GM18907 (cell line): ENCODE results near the gene PDE8A.
"Not testable (repeated sequence)": the region's sequence is repeated elsewhere in the genome, so short reads cannot be mapped to it uniquely, and the experiment has no call there.

ENCODE experiments used
- ATAC-seq: cut with Tn5 transposase; IDR thresholded peaks from one replicate; pipeline ENCODE4 v1.9.1; 2021; ENCODE audit warnings: mild to moderate bottlenecking, moderate library complexity; ENCODE audit not compliant: unreplicated experiment

Gene PDE8A

DNA sequence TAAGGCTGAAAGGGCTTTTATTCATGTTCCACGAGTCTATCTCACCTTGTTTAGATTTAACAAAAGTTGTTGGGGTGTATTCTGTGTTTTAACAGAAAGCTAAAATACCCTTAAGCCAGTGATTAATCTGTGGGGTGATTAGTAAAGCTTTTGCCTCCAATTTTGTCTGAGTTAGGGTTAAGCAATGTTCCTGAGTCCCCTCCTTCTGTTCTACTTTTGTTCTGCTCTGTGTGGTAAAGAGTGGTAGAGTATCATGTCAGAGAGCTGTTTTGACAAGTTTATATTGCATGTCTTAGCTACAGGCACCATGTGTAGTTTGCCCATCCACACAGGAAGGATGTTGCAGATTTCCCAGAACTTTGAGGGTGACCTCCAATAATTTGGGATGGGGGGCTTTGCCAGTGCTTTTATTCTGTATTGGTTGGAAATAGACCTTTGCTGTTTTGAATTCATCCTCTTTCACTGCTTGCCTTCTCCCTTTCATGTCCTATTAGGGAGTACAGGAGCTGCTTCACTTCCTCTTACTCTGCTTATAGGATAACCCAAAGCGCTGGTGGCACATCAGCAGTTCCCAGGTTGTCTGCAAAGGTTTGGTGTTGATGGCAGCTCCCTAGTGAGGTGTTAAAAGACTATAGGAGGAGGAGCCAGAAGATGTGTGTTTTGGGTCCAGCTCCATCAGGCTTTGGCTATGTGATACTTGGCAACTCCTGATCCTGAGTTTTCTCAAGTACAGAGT, 7.4 kb downstream of the PDE8A start:
- ATAC-seq: no peak

DNA sequence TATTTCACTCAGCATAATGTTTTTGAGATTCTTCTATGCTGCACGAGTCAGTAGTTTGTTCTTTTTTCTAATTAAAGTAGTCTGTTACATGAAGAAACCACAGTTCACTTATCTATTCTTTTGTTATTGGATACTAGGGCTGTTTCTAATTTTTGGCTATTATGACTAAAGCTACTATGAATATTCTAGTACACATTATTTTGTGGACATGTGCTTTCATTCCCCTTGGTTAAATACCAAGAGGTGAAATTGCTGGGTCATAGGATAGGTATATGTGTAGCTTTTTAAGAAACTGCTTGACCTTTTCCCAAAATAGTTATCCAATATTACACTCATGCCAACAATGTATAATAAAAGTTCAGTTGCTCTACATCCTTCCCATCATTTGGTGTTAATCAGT, 8.9 kb downstream of the PDE8A start:
- no peak for ATAC-seq

DNA sequence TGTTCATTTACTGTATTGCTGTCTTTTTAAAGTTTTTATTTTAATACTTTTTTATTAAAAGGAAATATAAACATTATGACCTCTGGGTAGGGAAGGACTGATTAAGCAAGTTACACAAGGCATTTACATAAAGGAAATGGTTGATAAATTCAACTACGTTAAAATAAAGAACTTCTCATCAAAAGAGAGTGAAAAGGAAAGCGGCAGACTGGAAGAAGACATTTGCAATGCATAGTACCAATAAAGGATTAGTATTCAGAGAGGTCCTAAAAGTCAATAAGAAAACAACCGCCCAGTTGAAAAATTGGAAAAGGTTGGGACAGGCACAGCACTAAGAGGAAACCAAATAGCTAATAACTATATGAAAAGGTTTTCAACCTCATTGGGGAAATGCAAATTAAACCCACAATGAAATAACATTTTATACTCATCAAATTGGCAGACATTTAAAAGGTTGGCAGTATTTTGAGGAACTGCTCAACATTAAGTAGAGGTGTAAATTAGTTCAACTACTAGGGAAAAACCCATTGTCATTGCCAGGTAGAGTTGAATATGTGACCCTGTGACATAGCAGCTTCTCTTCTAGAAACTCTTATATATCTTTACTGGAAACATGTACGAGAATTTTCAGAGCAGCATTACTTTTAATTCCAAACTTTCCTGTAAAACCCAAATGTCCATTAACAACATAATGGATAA, 9.5 kb downstream of the PDE8A start:
- ATAC-seq: no peak

DNA sequence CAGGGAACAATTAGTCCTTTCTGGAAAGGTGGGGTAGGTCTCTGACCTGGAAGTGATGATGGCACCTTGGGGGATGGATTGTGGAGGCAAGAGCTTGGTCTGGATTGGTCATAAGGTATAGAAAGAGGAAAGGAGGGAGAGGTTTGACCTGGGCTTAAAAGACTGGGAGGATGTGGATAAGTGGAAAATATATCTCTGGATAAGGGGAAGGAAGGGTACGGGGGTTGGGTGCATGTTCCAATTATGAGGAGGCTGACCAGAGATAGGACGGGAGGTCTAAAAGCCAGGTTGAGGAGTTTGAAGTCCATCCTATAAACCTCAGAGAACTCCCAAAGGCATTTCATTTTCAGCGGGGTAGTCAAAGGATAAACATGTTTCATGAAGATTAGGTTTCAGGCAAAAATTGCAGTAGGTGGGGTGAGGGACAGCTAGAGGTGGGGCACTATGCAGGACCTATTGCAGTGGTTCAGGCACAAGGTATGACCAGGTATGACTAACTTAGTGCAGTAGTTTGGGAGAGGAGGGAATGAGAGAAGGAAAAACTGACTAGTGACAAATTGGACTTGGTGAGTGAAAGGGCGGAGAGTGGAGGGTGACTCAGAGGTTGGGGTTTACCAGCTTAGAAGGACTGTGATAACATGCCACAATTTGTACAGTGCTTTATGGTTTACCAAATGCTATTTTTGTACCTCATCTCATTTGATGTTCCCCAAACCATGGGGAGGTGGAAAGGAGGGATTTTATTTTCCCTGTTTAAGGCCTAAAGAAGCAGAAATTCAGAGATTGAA, 10.7 kb downstream of the PDE8A start:
- no peak for ATAC-seq

DNA sequence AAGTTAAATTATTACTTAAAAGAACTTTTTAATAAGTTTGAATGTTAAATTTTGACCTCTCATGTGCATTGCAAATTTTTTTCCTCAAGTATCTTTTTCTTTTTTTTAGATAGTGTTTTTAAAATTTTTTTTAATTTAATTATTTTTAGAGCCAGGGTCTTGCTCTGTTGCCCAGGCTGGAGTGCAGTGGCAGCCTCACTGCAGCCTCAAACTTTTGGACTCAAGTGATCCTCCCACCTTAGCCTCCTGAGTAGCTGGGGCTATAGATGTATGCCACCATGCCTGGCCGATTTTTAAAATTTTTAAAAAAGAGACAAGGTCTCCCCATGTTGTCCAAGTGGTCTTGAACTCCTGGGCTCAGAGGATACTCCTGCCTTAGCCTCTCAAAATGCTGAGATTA, 14.4 kb downstream of the PDE8A start:
- no peak for ATAC-seq

DNA sequence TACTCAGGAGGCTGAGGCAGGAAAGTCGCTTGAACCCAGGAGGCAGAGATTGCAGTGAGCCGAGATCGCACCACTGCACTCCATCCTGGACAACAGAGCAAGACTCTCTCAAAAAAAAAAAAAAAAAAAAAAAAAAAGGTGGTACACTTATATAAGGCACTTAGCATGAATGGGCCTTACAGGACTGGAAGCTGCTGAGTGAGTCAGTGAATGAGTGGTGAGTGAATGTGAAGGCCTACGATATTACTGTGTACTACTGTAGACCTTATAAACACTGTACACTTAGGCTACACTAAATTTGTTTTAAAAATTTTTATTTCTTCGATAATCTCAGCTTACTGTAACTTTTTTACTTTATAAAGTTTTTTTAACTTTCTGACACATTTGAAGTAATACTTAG, 15.1 kb downstream of the PDE8A start:
- ATAC-seq: not testable (repeated sequence)

DNA sequence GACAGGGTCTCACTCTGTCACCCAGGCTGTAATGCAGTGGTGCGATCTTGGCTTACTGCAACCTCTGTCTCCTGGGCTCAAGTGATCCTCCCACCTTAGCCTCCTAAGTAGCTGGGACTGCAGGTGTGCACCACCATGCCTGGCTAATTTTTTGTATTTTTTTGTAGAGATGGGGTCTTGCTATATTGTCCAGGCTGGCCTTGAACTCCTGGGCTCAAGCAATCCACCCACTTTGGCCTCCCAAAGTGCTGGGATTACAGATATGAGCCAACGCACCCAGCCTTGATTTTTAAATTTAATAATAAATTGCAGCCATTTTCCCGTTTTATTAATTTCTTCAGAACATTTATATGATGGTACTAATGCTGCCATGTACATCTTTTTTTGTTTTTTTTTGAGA, 15.6 kb downstream of the PDE8A start:
- ATAC-seq: not testable (repeated sequence)

DNA sequence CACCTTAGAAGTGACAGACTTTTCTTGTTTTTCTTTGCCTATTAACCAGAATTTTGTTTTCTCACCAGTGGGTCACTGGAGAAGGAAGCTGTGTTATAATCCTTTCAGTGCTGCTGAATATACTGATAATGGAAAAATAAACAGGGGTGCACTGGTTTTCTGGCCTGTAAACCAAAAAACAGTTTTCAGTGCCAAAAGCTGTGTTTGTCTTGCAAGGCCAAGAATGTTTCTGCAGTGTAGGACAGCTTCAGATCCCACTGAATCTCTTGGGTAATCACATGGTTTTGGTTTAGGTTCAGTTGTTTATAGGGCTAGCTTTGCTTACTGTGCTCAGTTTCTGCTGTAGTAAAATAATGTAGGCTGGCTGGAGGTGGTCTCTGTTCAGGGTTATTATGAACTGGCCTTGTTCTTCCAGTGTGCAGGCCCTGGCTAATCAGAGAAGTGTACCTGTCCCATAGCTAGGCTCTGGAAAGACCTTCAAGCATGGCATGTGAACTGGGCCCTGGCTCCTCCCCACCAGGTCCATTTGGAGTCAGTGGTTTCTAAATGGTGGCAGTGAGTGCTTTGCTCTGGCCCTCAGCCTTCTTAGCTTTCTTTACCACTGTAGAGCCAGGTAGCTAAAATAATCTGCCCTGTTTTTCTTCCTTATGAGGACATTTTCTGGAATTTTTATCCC, 18.7 kb downstream of the PDE8A start:
- no peak for ATAC-seq

DNA sequence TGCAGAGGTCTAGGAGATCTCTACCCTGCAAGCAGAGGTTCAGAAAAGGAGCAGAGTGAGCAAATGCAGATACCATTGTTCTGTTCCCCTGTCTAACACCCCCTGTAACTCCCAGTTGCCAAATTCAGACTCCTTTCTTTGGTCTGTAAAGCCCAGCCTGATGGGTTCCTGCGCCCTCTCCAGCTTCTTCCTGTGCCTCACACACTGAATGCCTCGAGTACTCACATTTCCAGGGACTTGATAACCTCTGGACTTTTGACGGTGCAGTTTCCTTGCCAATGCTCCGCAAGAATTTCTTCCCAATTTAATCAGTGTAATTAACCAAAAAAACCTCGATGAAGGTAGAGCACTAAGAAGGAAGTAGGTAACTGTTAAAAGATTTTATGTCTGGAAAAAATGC, 19.3 kb downstream of the PDE8A start:
- ATAC-seq: no peak

DNA sequence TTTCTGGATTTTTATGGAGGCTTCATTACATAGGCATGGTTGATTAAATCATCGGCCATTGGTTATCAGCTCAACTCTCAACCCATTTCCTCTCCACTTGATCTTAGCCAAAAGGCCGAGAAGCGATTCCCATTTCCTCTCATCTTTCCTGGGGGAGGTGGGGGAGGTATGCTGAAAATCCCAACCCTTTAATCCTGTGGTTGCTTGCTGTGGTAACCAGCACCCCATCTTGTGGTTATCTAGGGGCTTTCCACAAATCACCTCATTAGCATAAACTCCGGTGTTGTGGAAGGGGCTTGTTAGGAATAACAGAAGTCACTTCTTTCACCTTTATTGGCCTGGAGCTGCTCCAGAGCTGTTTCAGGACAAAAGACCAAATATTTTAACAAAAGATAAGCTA, 20.9 kb downstream of the PDE8A start:
- no peak for ATAC-seq

DNA sequence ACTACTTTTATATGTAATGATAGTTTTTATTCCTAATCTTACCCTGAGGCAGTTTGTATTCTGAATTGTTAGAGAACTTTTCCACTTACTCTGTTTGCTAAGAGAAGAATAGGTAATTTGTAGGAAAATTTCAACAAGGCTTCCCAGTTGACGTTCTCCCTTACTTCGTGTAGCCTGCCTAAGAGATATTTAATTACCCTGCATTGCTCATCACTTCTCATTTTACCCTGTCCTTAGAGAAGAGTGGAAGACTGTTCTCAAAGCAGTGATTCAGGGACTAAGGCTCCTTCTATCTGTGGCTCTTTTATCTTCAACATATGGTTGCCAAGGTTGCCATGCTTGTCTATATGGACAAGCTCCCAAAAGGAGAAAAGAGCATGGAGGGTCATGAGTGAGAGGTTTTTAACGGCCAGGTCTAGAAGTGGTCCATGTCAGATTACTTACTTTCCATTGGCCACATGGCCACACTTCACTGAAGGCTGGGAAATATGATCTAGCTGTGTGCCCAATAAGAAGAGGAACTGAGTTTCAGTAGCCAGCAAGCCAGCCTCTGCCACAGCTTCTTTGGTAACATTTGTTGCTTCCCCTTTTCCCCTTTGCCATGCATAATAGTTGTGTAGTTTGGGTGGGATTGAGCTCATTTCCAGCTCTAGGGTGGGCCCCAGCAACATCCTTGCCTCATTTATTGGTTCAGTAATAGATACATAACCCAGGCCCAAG, 22.1 kb downstream of the PDE8A start:
- no peak for ATAC-seq

DNA sequence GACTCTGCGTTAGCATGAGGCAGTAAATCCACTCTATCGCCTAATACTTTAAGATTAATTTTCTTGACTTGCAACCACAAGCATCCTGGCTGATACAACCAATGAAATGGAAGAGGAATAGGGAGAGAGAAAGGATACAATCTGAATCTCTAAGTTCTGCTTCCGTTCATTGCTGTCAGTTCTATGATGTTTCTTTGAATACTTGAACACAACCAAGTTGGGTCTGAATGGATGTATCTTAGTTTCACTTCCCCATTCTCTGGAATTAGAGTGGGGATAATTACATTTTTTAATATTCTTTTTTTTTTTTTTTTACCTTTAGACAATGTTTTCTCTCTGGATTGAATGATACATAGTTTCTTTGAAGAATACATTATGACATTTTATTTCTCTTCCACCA, 22.9 kb downstream of the PDE8A start:
- no peak for ATAC-seq

DNA sequence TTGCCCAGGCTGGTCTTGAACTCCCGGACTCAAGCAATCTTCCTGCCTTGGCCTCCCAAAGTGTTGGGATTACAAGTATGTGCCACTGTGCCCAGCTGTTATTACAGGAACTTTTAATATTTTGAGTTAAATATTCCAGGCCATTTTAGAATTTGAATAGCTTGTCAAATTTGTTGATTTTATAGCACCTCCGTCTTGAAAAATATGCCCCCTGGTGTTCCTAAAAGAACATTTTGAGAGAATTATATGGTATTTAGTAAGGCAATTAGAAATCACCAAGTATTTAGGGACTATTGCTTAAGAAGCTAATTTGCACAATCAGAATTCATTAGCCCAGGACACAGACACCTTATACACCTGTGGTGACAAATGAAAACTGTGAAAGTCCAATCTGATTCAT, 23.7 kb downstream of the PDE8A start:
- no peak for ATAC-seq

DNA sequence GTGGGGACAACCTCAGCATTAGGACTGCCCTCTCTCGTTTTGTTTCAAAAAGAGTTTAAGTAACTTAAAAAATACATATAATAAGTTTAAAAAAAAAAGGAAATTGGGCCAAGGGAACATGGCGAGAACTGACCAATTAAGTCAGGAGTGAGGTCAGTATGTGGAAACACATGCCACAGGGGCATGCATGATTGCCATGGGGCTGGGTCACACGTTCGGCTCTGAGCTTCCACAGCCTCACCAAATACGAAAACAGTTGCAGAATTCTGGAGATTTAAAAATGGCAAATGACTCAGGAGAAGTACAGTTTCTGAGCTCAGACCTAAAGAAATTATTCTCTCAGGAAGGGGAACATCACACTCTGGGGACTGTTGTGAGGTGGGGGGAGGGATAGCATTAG, 24.1 kb downstream of the PDE8A start:
- no peak for ATAC-seq

DNA sequence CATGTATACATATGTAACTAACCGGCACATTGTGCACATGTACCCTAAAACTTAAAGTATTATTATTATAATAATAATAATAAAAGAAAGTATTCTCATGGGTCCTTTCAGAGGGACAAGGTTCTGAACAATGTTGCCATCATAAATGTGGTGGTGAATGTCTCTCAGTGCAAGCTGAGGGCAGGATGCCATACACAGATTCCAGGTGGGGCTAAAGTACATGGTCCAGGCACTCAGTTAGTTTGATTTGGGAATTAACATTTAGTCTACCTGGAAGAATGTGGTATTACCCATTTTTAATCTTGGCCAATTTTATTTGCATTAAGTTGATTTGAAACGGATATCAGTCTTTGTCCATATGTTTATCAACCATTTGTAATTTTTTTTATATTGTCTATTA, 24.5 kb downstream of the PDE8A start:
- no peak for ATAC-seq

DNA sequence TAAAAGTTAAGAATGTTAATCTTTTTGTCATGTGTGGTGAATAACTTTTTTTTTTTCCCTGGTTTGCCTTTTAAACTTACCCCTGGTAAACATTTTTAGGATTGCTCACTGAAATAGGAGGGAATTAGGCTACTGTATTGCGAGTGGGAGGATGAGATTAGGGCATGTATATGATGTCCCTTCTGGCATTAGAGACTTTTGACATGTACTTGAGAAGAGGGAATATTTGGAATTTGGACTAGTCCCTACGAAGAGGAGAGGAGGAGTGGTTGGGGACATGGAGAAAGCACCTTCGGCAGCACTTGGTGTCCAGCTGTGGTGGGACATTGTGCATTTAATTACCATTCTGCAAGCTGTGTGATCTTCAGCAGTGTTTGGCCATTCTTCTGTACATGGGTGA, 25.0 kb downstream of the PDE8A start:
- ATAC-seq: no peak

DNA sequence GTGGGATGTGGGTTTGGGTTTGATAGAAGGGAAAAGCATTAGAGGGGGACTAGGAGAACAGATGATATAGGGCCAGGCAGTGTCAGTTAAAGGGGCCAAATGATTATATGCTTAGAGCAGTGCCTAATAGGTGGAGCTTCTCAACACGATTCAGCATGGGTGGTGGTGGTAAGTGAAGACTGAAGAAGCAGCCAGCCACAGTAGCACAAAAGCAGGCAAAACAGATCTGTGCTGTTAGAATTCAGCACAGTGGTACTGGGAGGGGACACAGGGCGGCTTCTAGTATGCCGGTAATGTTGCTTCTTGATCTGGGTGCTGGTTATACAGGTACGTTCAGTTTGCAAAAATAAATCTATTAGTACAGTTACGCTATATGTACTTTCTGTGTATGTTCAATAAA, 25.5 kb downstream of the PDE8A start:
- ATAC-seq: no peak

DNA sequence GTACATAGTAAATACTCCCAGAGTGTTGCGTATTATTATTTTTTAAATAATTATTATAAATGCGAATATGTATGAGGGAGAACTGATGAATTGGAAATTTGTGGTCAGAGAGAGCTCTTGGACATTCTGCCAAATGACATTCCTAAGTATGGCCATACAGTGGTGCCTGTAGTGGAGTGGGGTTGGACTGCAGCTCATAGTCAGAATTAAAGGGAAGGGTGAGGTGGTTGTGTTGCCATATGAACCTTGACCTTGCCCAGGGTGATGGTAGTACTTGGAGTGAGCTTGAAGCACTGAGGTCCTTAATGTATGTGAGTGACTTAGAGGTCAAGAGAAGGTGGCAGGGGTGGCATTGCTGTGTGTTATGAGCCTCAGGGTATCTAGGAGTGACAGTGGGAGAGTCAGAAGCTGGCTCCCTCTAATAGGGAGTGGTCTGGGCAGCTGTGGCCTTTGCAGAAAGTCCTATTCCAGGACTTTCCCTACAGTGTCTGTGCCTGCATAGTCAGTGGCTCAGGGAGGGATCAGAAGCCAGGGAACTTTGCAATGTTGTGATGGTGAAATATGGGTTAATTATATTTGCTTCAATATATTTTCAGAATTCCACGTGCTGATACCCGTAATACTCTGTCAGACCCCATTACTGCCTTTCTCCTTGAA, 26.2 kb downstream of the PDE8A start:
- no peak for ATAC-seq

DNA sequence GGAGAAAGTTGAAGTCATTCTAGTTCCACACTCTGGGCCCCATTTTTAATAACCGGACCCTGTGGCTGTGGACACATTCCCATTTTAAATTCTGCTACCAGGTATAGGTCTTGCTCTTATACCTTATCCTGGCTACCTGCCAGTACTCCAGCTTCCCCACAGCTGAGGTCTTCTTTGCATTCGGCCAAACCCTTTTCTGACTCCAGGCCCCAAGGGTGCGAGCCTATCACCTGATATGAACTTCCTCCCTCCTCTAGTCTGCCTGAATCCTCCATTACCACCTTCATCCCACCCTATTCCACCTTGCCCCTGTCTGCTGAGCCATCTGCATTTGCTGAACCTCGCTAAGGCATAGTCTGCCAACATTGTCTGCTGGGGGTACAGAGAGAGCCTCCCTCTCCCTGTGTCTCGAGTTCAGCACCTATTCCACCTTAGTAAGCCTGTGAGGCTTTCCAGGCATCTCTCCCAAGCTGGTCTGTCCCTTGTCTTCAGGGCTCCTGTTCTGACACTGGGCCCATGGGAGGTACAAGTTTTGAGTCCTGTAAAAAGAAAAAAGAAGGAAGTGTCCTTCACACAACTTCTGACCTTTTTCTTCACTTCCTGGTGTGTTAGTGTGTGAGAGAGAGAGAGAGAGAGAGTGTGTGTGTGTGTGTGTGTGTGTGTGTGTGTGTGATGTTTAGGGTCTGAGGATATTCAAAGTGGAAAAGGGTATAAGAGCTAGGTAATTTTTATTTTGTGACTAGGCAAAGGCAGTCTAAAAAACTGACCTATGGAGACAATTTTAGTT, 27.0 kb downstream of the PDE8A start:
- no peak for ATAC-seq
